H9 (cell line): ENCODE measurements around the gene SLC23A1. TPM values are rescaled to one million over a fixed set of nuclear protein-coding genes. Genes with fewer than 3 reads are reported as not detected.

Source experiments
- DNase-seq: peaks from one replicate; pipeline ENCODE4 v3.0.0-alpha.2; 2017
- H2AFZ ChIP-seq: one replicate; pipeline ENCODE4 v1.6.1; 2013; ENCODE audit warnings: mild to moderate bottlenecking, low read length, control low read depth, moderate library complexity
- H2AK5ac ChIP-seq: 2 replicates; pipeline ENCODE4 v1.6.1; 2013; ENCODE audit warnings: low read length, control low read depth, mixed read lengths; ENCODE audit not compliant: insufficient read length
- H2BK120ac ChIP-seq: one replicate; pipeline ENCODE4 v1.6.1; 2013; ENCODE audit warnings: low read depth, mild to moderate bottlenecking, low read length, control low read depth, inconsistent platforms; ENCODE audit not compliant: poor library complexity, severe bottlenecking
- H2BK12ac ChIP-seq: 2 replicates; pipeline ENCODE4 v1.6.1; 2013; ENCODE audit warnings: low read length, control low read depth, mixed read lengths, low read depth; ENCODE audit not compliant: insufficient read length
- H2BK15ac ChIP-seq: 2 replicates; pipeline ENCODE4 v1.6.1; 2013; ENCODE audit warnings: low read depth, low read length, control low read depth
- H2BK20ac ChIP-seq: one replicate; pipeline ENCODE4 v1.6.1; 2013; ENCODE audit warnings: low read depth, mild to moderate bottlenecking, low read length, control low read depth, inconsistent platforms; ENCODE audit not compliant: poor library complexity, severe bottlenecking
- H2BK5ac ChIP-seq: 2 replicates; pipeline ENCODE4 v1.6.1; 2013; ENCODE audit warnings: low read length, control low read depth, mixed read lengths; ENCODE audit not compliant: insufficient read length
- H3K14ac ChIP-seq: 2 replicates; pipeline ENCODE4 v1.6.1; 2013; ENCODE audit warnings: low read length, control low read depth; ENCODE audit not compliant: insufficient read depth
- H3K18ac ChIP-seq: 2 replicates; pipeline ENCODE4 v1.6.1; 2013; ENCODE audit warnings: low read depth, mild to moderate bottlenecking, mixed read lengths, low read length, control low read depth; ENCODE audit not compliant: insufficient read length
- H3K23ac ChIP-seq: 2 replicates; pipeline ENCODE4 v1.6.1; 2013; ENCODE audit warnings: low read length, control low read depth, mixed read lengths, low read depth; ENCODE audit not compliant: insufficient read length
- H3K23me2 ChIP-seq: 2 replicates; pipeline ENCODE4 v1.6.1; 2013; ENCODE audit warnings: low read depth, mild to moderate bottlenecking, mixed read lengths, low read length, control low read depth; ENCODE audit not compliant: insufficient read length, poor library complexity, severe bottlenecking
- H3K27ac ChIP-seq: 2 replicates; pipeline ENCODE4 v1.5.1; 2013; ENCODE audit warnings: low read length, control low read depth, mixed read lengths, low read depth; ENCODE audit not compliant: insufficient read length
- H3K27me3 ChIP-seq: 2 replicates; pipeline ENCODE4 v1.6.1; 2013; ENCODE audit warnings: low read length, control low read depth, inconsistent platforms; ENCODE audit not compliant: insufficient read depth
- H3K4ac ChIP-seq: 2 replicates; pipeline ENCODE4 v1.6.1; 2013; ENCODE audit warnings: low read depth, mild to moderate bottlenecking, control low read depth, inconsistent platforms, low read length, moderate library complexity
- H3K4me1 ChIP-seq: 2 replicates; pipeline ENCODE4 v1.6.1; 2013; ENCODE audit warnings: low read length, control low read depth, inconsistent platforms; ENCODE audit not compliant: insufficient read depth
- H3K4me2 ChIP-seq: 2 replicates; pipeline ENCODE4 v1.6.1; 2013; ENCODE audit warnings: low read length, control low read depth, mixed read lengths; ENCODE audit not compliant: insufficient read length, insufficient read depth
- H3K56ac ChIP-seq: 2 replicates; pipeline ENCODE4 v1.6.1; 2013; ENCODE audit warnings: low read depth, mild to moderate bottlenecking, mixed read lengths, low read length, control low read depth; ENCODE audit not compliant: insufficient read length
- H3K79me1 ChIP-seq: 2 replicates; pipeline ENCODE4 v1.6.1; 2013; ENCODE audit warnings: low read depth, mild to moderate bottlenecking, moderate library complexity, low read length, control low read depth, inconsistent platforms; ENCODE audit not compliant: insufficient read depth, poor library complexity, severe bottlenecking
- H3K79me2 ChIP-seq: 2 replicates; pipeline ENCODE4 v1.6.1; 2013; ENCODE audit warnings: low read length, control low read depth, inconsistent platforms; ENCODE audit not compliant: insufficient read depth
- H3K9ac ChIP-seq: 2 replicates; pipeline ENCODE4 v1.6.1; 2013; ENCODE audit warnings: low read length, control low read depth, mixed read lengths; ENCODE audit not compliant: insufficient read length; ENCODE audit errors: extremely low read depth
- H3K9me3 ChIP-seq: one replicate; pipeline ENCODE4 v1.6.1; 2013; ENCODE audit warnings: low read depth, low read length, inconsistent platforms; ENCODE audit not compliant: control insufficient read depth
- H3T11ph ChIP-seq: one replicate; pipeline ENCODE4 v1.6.1; 2013; ENCODE audit warnings: mild to moderate bottlenecking, low read length, control low read depth, inconsistent platforms
- H4K20me1 ChIP-seq: one replicate; pipeline ENCODE4 v1.6.1; 2013; ENCODE audit not compliant: control insufficient read depth, insufficient read length, insufficient read depth
- H4K5ac ChIP-seq: 2 replicates; pipeline ENCODE4 v1.6.1; 2013; ENCODE audit warnings: low read depth, mild to moderate bottlenecking, mixed read lengths, low read length, control low read depth; ENCODE audit not compliant: insufficient read length
- H4K8ac ChIP-seq: replicated peaks from 2 replicates; pipeline ENCODE4 v1.6.1; 2013; ENCODE audit warnings: low read length, control low read depth, mixed read lengths, low read depth; ENCODE audit not compliant: insufficient read length
- H4K91ac ChIP-seq: 2 replicates; pipeline ENCODE4 v1.6.1; 2013; ENCODE audit warnings: low read depth, mild to moderate bottlenecking, moderate library complexity, mixed read lengths, low read length, control low read depth; ENCODE audit not compliant: insufficient read length
- H3K27ac Mint-ChIP-seq, 3 experiments: 2 replicates in 2 of 3; 3 replicates in 1 of 3; pipeline ENCODE4 v1.8.0; 2020 to 2021; ENCODE audit warnings: mixed read lengths in 3 of 3, mild to moderate bottlenecking in 1 of 3, moderate library complexity in 1 of 3
- H3K27me3 Mint-ChIP-seq: 2 replicates; pipeline ENCODE4 v1.8.0; 2021; ENCODE audit warnings: low read depth, mild to moderate bottlenecking, moderate library complexity, mixed read lengths
- H3K36me3 Mint-ChIP-seq, 3 experiments: 2 replicates in 2 of 3; 3 replicates in 1 of 3; pipeline ENCODE4 v1.8.0; 2020 to 2021; ENCODE audit warnings: low read depth in 3 of 3, mixed read lengths in 3 of 3; ENCODE audit not compliant: insufficient read depth in 1 of 3
- H3K4me1 Mint-ChIP-seq, 2 experiments: 2 replicates each; pipeline ENCODE4 v1.8.0; 2020; ENCODE audit warnings: mixed read lengths in 2 of 2
- H3K4me3 Mint-ChIP-seq, 2 experiments: 2 replicates in 1 of 2; 3 replicates in 1 of 2; pipeline ENCODE4 v1.8.0; 2020 to 2021; ENCODE audit warnings: mild to moderate bottlenecking in 2 of 2, mixed read lengths in 2 of 2, moderate library complexity in 1 of 2
- H3K9me3 Mint-ChIP-seq, 2 experiments: 2 replicates in 1 of 2; 3 replicates in 1 of 2; pipeline ENCODE4 v1.8.0; 2020; ENCODE audit warnings: mild to moderate bottlenecking in 2 of 2, mixed read lengths in 2 of 2, moderate library complexity in 1 of 2
- CTCF ChIP-seq: fragments of 200-600 bp; sonication (generic); conservative IDR thresholded peaks from 3 replicates; pipeline ENCODE4 v1.8.0; 2021; ENCODE audit warnings: antibody characterized with exemption, mild to moderate bottlenecking
- WGBS: extraction: QIAGEN DNeasy Blood & Tissue Kit; methylation state at CpG from one replicate; pipeline ENCODE4 v1.1.7; 2013; ENCODE audit warnings: missing lambda C conversion rate, low lambda C conversion rate, mixed read lengths; ENCODE audit not compliant: insufficient read length; ENCODE audit errors: extremely low coverage; 5-methylcytosine and 5-hydroxymethylcytosine counted together
- total RNA-seq: library from RNA; stranded (reverse); gene quantifications from 2 replicates; pipeline ENCODE4 v1.2.1, GENCODE V29; 2021

SLC23A1 gene
- total RNA-seq, 1 experiment from 2014 or later: not detected

GRCh38 chr5:139384591-139385051, 1.5 kb upstream of the SLC23A1 start:
- no peak overlapping the region for H3K18ac ChIP-seq
- H3K9me3 ChIP-seq: no peaks in the 10 kb centered on the region
- no peak overlapping the region for H3K56ac ChIP-seq
- H3K14ac ChIP-seq: no peak overlapping the region
- H3K4me2 ChIP-seq: no peak overlapping the region
- no peak overlapping the region for H2BK5ac ChIP-seq
- no peak overlapping the region for H4K8ac ChIP-seq
- Mint-ChIP-seq H3K4me1 (peaks cover 21 to 43% of the 10 kb centered on the region in 2 experiments), H3K4me3 (no peak overlapping the region), H3K27me3 (no peaks in the 10 kb centered on the region; the same call in 1 of the 2 replicates), H3K9me3 (no peaks in the 10 kb centered on the region), H3K27ac (peak overlapping the region in 1 of 3 experiments; percentile 7; a peak in 1 of 7 replicates), H3K36me3 (no peaks in the 10 kb centered on the region)
- no peak overlapping the region for H4K5ac ChIP-seq
- H3K4me1 ChIP-seq: peaks cover 3% of the 10 kb centered on the region; the same call in 1 of the 2 replicates
- H3T11ph ChIP-seq: no peak overlapping the region
- no peak for TF ChIP-seq CTCF
- WGBS: no CpG with 5 or more reads among the region's 9 CpGs
- H3K23me2 ChIP-seq: no peaks in the 10 kb centered on the region
- no peak overlapping the region for H4K91ac ChIP-seq
- H4K20me1 ChIP-seq: no peaks in the 10 kb centered on the region
- H2BK20ac ChIP-seq: no peak overlapping the region
- no peak overlapping the region for H3K4ac ChIP-seq
- H3K79me2 ChIP-seq: no peaks in the 10 kb centered on the region
- no peak overlapping the region for H2BK12ac ChIP-seq
- H3K23ac ChIP-seq: no peak overlapping the region
- no peak overlapping the region for H3K9ac ChIP-seq
- no peak for DNase-seq
- no peak overlapping the region for H3K27ac ChIP-seq
- H3K27me3 ChIP-seq: no peaks in the 10 kb centered on the region
- H2AK5ac ChIP-seq: no peak overlapping the region
- H2BK120ac ChIP-seq: no peak overlapping the region
- H2BK15ac ChIP-seq: no peak overlapping the region
- no peak overlapping the region for H2AFZ ChIP-seq
- no peaks in the 10 kb centered on the region for H3K79me1 ChIP-seq
